Neural cell (in vitro differentiated cells): ENCODE data around the gene INPP5A. TPM values are rescaled to one million over a fixed set of nuclear protein-coding genes. Genes with fewer than 3 reads are reported as not detected.

ENCODE experiments used
- H2AFZ ChIP-seq: fragments of 200-600, 300-800 bp; sonication (generic), shearing (Covaris generic); 2 replicates; pipeline ENCODE4 v1.6.0; 2014; ENCODE audit warnings: low read depth, mild to moderate bottlenecking, antibody characterized with exemption, low read length, moderate library complexity
- H3F3A ChIP-seq: fragments of 200-600 bp; shearing (Covaris generic); 2 replicates; pipeline ENCODE4 v1.6.1; 2016; ENCODE audit warnings: mild to moderate bottlenecking, moderate library complexity, mixed read lengths, antibody characterized with exemption, low read length; ENCODE audit not compliant: insufficient read depth, poor library complexity, severe bottlenecking
- H3K27ac ChIP-seq: fragments of 200-600, 300-800 bp; sonication (generic), shearing (Covaris generic); 2 replicates; pipeline ENCODE4 v1.5.1; 2014; ENCODE audit warnings: mild to moderate bottlenecking, low read length, moderate library complexity
- H3K27me3 ChIP-seq: fragments of 300-800, 200-600 bp; sonication (generic), shearing (Covaris generic); 2 replicates; pipeline ENCODE4 v1.6.0; 2014; ENCODE audit warnings: mild to moderate bottlenecking, low read depth, low read length, moderate library complexity; ENCODE audit not compliant: insufficient read depth
- H3K36me3 ChIP-seq: fragments of 300-800, 200-600 bp; sonication (generic), shearing (Covaris generic); 2 replicates; pipeline ENCODE4 v1.5.1; 2014; ENCODE audit warnings: mild to moderate bottlenecking, antibody characterized with exemption, low read length, moderate library complexity; ENCODE audit not compliant: insufficient read depth
- H3K4me2 ChIP-seq: fragments of 300-800, 200-600 bp; sonication (generic), shearing (Covaris generic); 2 replicates; pipeline ENCODE4 v1.6.0; 2014; ENCODE audit warnings: mild to moderate bottlenecking, low read length
- H3K4me3 ChIP-seq: fragments of 300-800, 200-600 bp; sonication (generic), shearing (Covaris generic); 2 replicates; pipeline ENCODE4 v1.5.1; 2014; ENCODE audit warnings: mild to moderate bottlenecking, low read length, moderate library complexity
- H3K79me2 ChIP-seq: fragments of 200-600 bp; shearing (Covaris generic); replicated peaks from 2 replicates; pipeline ENCODE4 v1.6.0; 2014; ENCODE audit warnings: mild to moderate bottlenecking, low read length, moderate library complexity; ENCODE audit not compliant: insufficient read depth
- H3K9ac ChIP-seq: fragments of 300-800, 200-600 bp; sonication (generic), shearing (Covaris generic); 2 replicates; pipeline ENCODE4 v1.6.1; 2016; ENCODE audit warnings: mild to moderate bottlenecking, low read length, mixed read lengths
- H3K9me2 ChIP-seq: fragments of 200-600 bp; shearing (Covaris generic); 2 replicates; pipeline ENCODE4 v1.6.1; 2016; ENCODE audit warnings: mild to moderate bottlenecking, low read length, mixed read lengths; ENCODE audit not compliant: insufficient read depth
- H3K9me3 ChIP-seq: fragments of 200-600, 300-800 bp; sonication (generic), shearing (Covaris generic); 2 replicates; pipeline ENCODE4 v1.6.1; 2016; ENCODE audit warnings: mild to moderate bottlenecking, mixed run types, low read length, moderate library complexity, mixed read lengths
- H4K20me1 ChIP-seq: fragments of 200-600 bp; shearing (Covaris generic); 2 replicates; pipeline ENCODE4 v1.6.1; 2016; ENCODE audit warnings: mild to moderate bottlenecking, mixed run types; ENCODE audit not compliant: insufficient read depth
- EP300 ChIP-seq: fragments of 450-650 bp; conservative IDR thresholded peaks from 2 replicates; pipeline ENCODE4 v1.6.1; 2014; ENCODE audit warnings: antibody characterized with exemption, mild to moderate bottlenecking, moderate library complexity; ENCODE audit not compliant: poor library complexity, severe bottlenecking
- EZH2 ChIP-seq: fragments of 200-600, 300-800 bp; shearing (Covaris generic), sonication (generic); IDR thresholded peaks from 2 replicates; pipeline ENCODE4 v1.6.1; 2014; ENCODE audit warnings: antibody characterized with exemption, low read length, borderline replicate concordance, mild to moderate bottlenecking; ENCODE audit not compliant: insufficient read depth, poor library complexity, severe bottlenecking
- MXI1 ChIP-seq: fragments of 450-650 bp; conservative IDR thresholded peaks from 2 replicates; pipeline ENCODE4 v1.6.1; 2014; ENCODE audit warnings: antibody characterized with exemption, mild to moderate bottlenecking; ENCODE audit not compliant: poor library complexity, severe bottlenecking
- POLR2AphosphoS5 ChIP-seq: IDR thresholded peaks from 2 replicates; pipeline ENCODE4 v1.6.1; 2012
- RAD21 ChIP-seq: fragments of 450-650 bp; conservative IDR thresholded peaks from 2 replicates; pipeline ENCODE4 v1.6.1; 2014; ENCODE audit warnings: antibody characterized with exemption, mild to moderate bottlenecking, moderate library complexity
- SMC3 ChIP-seq: fragments of 450-650 bp; conservative IDR thresholded peaks from 2 replicates; pipeline ENCODE4 v1.6.1; 2014; ENCODE audit warnings: antibody characterized with exemption, mild to moderate bottlenecking, moderate library complexity; ENCODE audit not compliant: poor library complexity
- TAF1 ChIP-seq: IDR thresholded peaks from 2 replicates; pipeline ENCODE4 v1.6.1; 2012; ENCODE audit warnings: low read depth
- polyA minus RNA-seq: library from RNA; depleted of rRNA, polyadenylated mRNA; stranded (reverse); fragments of >200 nt; gene quantifications from 2 replicates; pipeline ENCODE4 v1.2.3, GENCODE V29; 2014
- polyA plus RNA-seq: library from polyadenylated mRNA; depleted of rRNA; stranded (reverse); fragments of >200 nt; gene quantifications from 2 replicates; pipeline ENCODE4 v1.2.3, GENCODE V29; 2014
- TF ChIP-seq, protein P1 (sequence below): IDR thresholded peaks from 2 replicates; pipeline ENCODE4 v1.6.1; 2012; ENCODE audit warnings: borderline replicate concordance
- TF ChIP-seq, protein P2 (sequence below): fragments of 450-650 bp; IDR thresholded peaks from 2 replicates; pipeline ENCODE4 v1.5.1; 2014; ENCODE audit warnings: antibody characterized with exemption, mild to moderate bottlenecking, moderate library complexity; ENCODE audit not compliant: poor library complexity, severe bottlenecking

Gene INPP5A
- 44.5 and 48.8 TPM in 2 replicates for polyA plus RNA-seq
- polyA minus RNA-seq = 86.2 and 89.9 TPM in 2 replicates

DNA sequence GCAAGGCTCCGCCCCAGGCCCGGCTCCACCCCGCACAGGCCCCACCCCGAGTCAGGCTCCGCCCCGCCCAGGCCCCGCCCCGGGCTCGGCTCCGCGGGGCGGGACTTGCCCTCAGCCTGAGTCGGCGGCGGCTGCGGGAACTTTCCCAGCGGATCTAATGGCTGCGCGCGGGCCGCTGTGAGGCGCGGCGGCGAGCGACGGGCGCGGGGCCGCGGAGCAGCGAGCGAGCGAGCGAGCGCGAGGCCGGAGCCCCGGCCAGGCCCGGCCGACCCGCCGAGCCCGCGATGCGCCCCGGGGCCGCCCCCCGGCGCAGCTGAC is at the start of gene INPP5A:
Gene INPP5A, plus strand, starts transcription at position 104 of the 318 bp plus-strand sequence. CDS start 310 bp downstream, outside the sequence.
- Histone ChIP-seq H3K27me3 (no peaks in the 10 kb centered on the region), H3F3A (peaks cover 4% of the 10 kb centered on the region), H3K9me2 (no peaks in the 10 kb centered on the region), H3K4me3 (peak within 1 kb of the TSS; percentile 95), H3K9ac (peak within 1 kb of the TSS; percentile 80), H3K9me3 (no peaks in the 10 kb centered on the region), H2AFZ (no peak within 1 kb of the TSS), H3K36me3 (no peaks in the 10 kb centered on the region), H4K20me1 (no peaks in the 10 kb centered on the region), H3K4me2 (peak within 1 kb of the TSS; percentile 98), H3K79me2 (peaks cover 28% of the 10 kb centered on the region), H3K27ac (peak within 1 kb of the TSS; percentile 73)
- TF ChIP-seq SMC3 (no peak), POLR2AphosphoS5 (peak; percentile 67)

DNA sequence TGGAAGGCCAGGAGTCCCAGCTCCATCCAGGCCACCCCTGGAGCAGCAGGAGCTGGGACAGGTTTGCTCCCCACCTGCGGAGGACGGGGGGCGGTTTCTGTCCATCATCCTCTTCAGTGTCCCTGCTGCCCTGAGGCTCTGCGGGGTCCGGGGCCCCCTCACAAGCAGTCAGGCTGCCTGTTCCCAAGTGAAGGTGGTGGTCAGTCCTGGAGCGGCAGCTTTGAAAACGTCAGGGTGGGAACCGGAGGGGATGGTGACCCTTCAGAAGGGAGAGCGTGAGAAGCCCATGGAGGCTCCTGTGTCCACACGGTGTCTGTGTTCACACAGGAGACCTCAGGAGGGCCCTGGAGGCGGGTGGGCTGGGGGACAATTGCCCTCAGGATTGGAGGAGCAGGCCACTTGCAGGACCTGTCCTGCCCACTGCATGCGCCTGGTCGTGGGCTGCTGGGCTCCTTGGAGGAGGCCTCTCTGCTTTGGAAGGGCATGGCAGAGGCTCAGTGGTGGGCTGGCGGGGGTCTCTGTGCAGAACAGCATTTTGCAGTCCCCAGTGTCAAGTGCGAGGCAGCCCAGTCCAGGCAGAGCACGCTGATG is 49.3 kb upstream of the INPP5A start:
- TF ChIP-seq SMC3 (no peak), POLR2AphosphoS5 (no peak), EZH2 (no peak), TAF1 (no peak), RAD21 (no peak)
- TF ChIP-seq, protein P1, sequence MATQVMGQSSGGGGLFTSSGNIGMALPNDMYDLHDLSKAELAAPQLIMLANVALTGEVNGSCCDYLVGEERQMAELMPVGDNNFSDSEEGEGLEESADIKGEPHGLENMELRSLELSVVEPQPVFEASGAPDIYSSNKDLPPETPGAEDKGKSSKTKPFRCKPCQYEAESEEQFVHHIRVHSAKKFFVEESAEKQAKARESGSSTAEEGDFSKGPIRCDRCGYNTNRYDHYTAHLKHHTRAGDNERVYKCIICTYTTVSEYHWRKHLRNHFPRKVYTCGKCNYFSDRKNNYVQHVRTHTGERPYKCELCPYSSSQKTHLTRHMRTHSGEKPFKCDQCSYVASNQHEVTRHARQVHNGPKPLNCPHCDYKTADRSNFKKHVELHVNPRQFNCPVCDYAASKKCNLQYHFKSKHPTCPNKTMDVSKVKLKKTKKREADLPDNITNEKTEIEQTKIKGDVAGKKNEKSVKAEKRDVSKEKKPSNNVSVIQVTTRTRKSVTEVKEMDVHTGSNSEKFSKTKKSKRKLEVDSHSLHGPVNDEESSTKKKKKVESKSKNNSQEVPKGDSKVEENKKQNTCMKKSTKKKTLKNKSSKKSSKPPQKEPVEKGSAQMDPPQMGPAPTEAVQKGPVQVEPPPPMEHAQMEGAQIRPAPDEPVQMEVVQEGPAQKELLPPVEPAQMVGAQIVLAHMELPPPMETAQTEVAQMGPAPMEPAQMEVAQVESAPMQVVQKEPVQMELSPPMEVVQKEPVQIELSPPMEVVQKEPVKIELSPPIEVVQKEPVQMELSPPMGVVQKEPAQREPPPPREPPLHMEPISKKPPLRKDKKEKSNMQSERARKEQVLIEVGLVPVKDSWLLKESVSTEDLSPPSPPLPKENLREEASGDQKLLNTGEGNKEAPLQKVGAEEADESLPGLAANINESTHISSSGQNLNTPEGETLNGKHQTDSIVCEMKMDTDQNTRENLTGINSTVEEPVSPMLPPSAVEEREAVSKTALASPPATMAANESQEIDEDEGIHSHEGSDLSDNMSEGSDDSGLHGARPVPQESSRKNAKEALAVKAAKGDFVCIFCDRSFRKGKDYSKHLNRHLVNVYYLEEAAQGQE = no peak
- Histone ChIP-seq H3K27ac (no peak overlapping the region), H3K27me3 (no peaks in the 10 kb centered on the region), H3K4me2 (no peak overlapping the region), H3F3A (no peaks in the 10 kb centered on the region), H3K36me3 (no peaks in the 10 kb centered on the region), H3K9me2 (no peaks in the 10 kb centered on the region), H3K4me3 (no peak overlapping the region), H3K79me2 (no peaks in the 10 kb centered on the region), H3K9ac (no peak overlapping the region), H2AFZ (no peak overlapping the region), H4K20me1 (no peaks in the 10 kb centered on the region), H3K9me3 (no peaks in the 10 kb centered on the region)

DNA sequence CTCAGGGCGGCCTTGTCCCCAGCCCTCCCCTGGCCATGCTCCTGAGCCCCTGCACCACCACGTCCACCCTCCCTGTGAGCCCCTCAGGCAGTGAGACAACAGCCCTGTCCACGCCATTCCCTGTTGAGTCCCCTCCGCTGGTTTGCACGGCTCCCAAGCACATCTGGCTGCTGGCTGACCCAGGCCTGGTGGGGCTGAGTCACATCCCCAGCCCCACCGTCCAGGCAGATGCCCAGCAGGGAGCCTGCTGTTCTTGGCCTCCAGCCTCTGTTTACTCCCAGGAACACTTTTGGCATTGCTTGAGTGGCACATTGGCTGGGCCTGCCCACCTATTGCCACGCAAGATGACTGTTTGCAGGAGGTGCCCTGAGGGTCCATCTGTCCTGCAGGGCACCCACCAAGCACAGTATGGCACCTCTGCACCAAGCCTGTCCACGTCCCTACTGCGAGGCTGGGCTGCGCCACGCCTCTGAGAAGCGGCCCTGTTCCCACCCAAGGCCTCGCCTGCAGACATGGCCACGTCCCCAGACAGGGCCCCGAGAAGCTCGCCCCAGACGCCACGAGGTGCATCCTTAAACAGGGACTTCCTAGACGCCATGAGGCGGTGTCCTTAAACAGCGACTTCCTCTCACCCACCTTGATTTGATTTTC is 48.4 kb upstream of the INPP5A start:
- H3K9me3 ChIP-seq = no peaks in the 10 kb centered on the region
- H3K36me3 ChIP-seq = no peaks in the 10 kb centered on the region
- TF ChIP-seq TAF1 (no peak), POLR2AphosphoS5 (no peak), MXI1 (no peak), SMC3 (no peak), RAD21 (no peak), EZH2 (no peak), EP300 (no peak)
- TF ChIP-seq, protein P1 = no peak
- TF ChIP-seq, protein P2, sequence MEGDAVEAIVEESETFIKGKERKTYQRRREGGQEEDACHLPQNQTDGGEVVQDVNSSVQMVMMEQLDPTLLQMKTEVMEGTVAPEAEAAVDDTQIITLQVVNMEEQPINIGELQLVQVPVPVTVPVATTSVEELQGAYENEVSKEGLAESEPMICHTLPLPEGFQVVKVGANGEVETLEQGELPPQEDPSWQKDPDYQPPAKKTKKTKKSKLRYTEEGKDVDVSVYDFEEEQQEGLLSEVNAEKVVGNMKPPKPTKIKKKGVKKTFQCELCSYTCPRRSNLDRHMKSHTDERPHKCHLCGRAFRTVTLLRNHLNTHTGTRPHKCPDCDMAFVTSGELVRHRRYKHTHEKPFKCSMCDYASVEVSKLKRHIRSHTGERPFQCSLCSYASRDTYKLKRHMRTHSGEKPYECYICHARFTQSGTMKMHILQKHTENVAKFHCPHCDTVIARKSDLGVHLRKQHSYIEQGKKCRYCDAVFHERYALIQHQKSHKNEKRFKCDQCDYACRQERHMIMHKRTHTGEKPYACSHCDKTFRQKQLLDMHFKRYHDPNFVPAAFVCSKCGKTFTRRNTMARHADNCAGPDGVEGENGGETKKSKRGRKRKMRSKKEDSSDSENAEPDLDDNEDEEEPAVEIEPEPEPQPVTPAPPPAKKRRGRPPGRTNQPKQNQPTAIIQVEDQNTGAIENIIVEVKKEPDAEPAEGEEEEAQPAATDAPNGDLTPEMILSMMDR = no peak
- no peaks in the 10 kb centered on the region for H3K27me3 ChIP-seq
- no peaks in the 10 kb centered on the region for H3F3A ChIP-seq
- no peak overlapping the region for H3K4me2 ChIP-seq
- H3K4me3 ChIP-seq = no peak overlapping the region
- H4K20me1 ChIP-seq = no peaks in the 10 kb centered on the region
- no peaks in the 10 kb centered on the region for H3K9me2 ChIP-seq
- H3K79me2 ChIP-seq = no peaks in the 10 kb centered on the region
- H2AFZ ChIP-seq = no peak overlapping the region
- no peak overlapping the region for H3K27ac ChIP-seq
- no peak overlapping the region for H3K9ac ChIP-seq
